ENCODE data around the gene HABP2.

- TF ChIP-seq POLR2AphosphoS5 (IDR thresholded peaks at IDR 0.05; ENCODE audit: low read depth, low read length) (no peak), POLR2A (IDR thresholded peaks at IDR 0.05; ENCODE audit: low read depth, low read length) (no peak)
These were observed 50.4 kb downstream of the HABP2 start for GRCh38 chr10:113603057-113603777.
